DOHH2 (cell line): ENCODE data around the gene COL27A1.

ENCODE experiments used
- H3F3A ChIP-seq: fragments of 200-600 bp; sonication (generic), shearing (Covaris generic); 2 replicates; pipeline ENCODE4 v1.6.0; 2016; ENCODE audit warnings: antibody characterized with exemption, mild to moderate bottlenecking; ENCODE audit not compliant: control insufficient read depth, insufficient read depth
- H3K27ac ChIP-seq: fragments of 200-600 bp; sonication (generic); 2 replicates; pipeline ENCODE4 v1.5.1; 2014; ENCODE audit warnings: low read depth, mild to moderate bottlenecking, low read length, moderate library complexity
- H3K27me3 ChIP-seq: fragments of 200-600 bp; sonication (generic); 2 replicates; pipeline ENCODE4 v1.6.1; 2014; ENCODE audit warnings: mild to moderate bottlenecking, low read length, mixed read lengths; ENCODE audit not compliant: control insufficient read depth
- H3K36me3 ChIP-seq: fragments of 200-600 bp; sonication (generic); 2 replicates; pipeline ENCODE4 v1.6.1; 2014; ENCODE audit warnings: mild to moderate bottlenecking, low read length, moderate library complexity, mixed read lengths; ENCODE audit not compliant: control insufficient read depth
- H3K4me1 ChIP-seq: fragments of 200-600 bp; sonication (generic); 2 replicates; pipeline ENCODE4 v1.6.1; 2014; ENCODE audit warnings: mild to moderate bottlenecking, low read length, mixed read lengths; ENCODE audit not compliant: control insufficient read depth
- H3K4me2 ChIP-seq: fragments of 200-600 bp; sonication (generic); 2 replicates; pipeline ENCODE4 v1.6.0; 2014; ENCODE audit warnings: mild to moderate bottlenecking, low read length, moderate library complexity
- H3K4me3 ChIP-seq: fragments of 200-600 bp; sonication (generic); 2 replicates; pipeline ENCODE4 v1.5.1; 2014; ENCODE audit warnings: mild to moderate bottlenecking, low read length, mixed read lengths
- H3K79me2 ChIP-seq: fragments of 200-600 bp; sonication (generic); 2 replicates; pipeline ENCODE4 v1.6.1; 2014; ENCODE audit warnings: mild to moderate bottlenecking, low read length, mixed read lengths; ENCODE audit not compliant: control insufficient read depth
- H3K9me2 ChIP-seq: fragments of 200-600 bp; sonication (generic); replicated peaks from 2 replicates; pipeline ENCODE4 v1.6.1; 2014; ENCODE audit warnings: mild to moderate bottlenecking, low read length, mixed read lengths; ENCODE audit not compliant: control insufficient read depth
- H3K9me3 ChIP-seq: fragments of 200-600 bp; sonication (generic); 2 replicates; pipeline ENCODE4 v1.6.1; 2014; ENCODE audit warnings: antibody characterized with exemption, low read length, mixed read lengths; ENCODE audit not compliant: control insufficient read depth, insufficient read depth
- H4K20me1 ChIP-seq: fragments of 200-600 bp; sonication (generic); 2 replicates; pipeline ENCODE4 v1.6.0; 2014; ENCODE audit warnings: low read depth, mild to moderate bottlenecking, antibody characterized with exemption, low read length, moderate library complexity; ENCODE audit not compliant: control insufficient read depth, insufficient read depth
- CTCF ChIP-seq: fragments of 200-600 bp; sonication (generic); IDR thresholded peaks from one replicate; pipeline ENCODE4 v1.5.1; 2014; ENCODE audit warnings: antibody characterized with exemption, mild to moderate bottlenecking, low read depth, low read length; ENCODE audit not compliant: poor library complexity, severe bottlenecking
- EZH2phosphoT487 ChIP-seq: fragments of 200-600 bp; sonication (generic); IDR thresholded peaks from 2 replicates; pipeline ENCODE4 v1.6.1; 2017; ENCODE audit warnings: borderline replicate concordance, mild to moderate bottlenecking, antibody characterized with exemption, low read length, moderate library complexity, mixed read lengths

The COL27A1 gene

GRCh38 chr9:114230068-114230467 lies 74.7 kb downstream of the COL27A1 start:
- Histone ChIP-seq H3K79me2 (no peaks in the 10 kb centered on the region), H3K27ac (no peak overlapping the region), H3K4me3 (no peak overlapping the region), H3K4me1 (no peaks in the 10 kb centered on the region), H3F3A (no peaks in the 10 kb centered on the region), H3K36me3 (no peaks in the 10 kb centered on the region), H4K20me1 (no peaks in the 10 kb centered on the region; the same call in 1 of the 2 replicates), H3K9me2 (no peaks in the 10 kb centered on the region), H3K4me2 (no peak overlapping the region), H3K27me3 (no peaks in the 10 kb centered on the region), H3K9me3 (no peaks in the 10 kb centered on the region)
- TF ChIP-seq CTCF (no peak), EZH2phosphoT487 (no peak)

DNA sequence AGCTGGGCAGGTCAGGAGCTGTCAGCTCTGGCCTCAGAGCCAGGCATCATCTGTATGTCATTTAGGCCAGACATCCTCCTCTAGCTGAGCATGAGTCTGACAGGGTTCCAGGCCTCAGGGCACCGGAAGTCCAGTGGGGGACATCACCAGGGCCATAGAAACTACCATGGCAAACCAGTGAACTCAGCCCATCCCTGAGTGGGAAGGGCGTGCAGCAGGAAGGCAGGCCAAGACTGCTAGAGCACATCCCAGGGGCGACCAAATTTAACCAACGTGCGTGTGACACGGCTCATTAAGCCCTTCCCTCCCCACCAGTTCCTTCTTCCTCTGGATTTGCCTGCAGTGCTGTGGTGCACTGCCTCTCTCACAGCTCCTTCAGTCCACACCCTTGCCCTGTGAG lies 75.9 kb downstream of the COL27A1 start:
- H4K20me1 ChIP-seq, result no peaks in the 10 kb centered on the region; the same call in 1 of the 2 replicates
- TF ChIP-seq EZH2phosphoT487 (no peak), CTCF (no peak)
- H3K79me2 ChIP-seq, result no peaks in the 10 kb centered on the region
- H3F3A ChIP-seq, result no peaks in the 10 kb centered on the region
- no peak overlapping the region for H3K4me3 ChIP-seq
- no peaks in the 10 kb centered on the region for H3K36me3 ChIP-seq
- H3K4me2 ChIP-seq, result no peak overlapping the region
- no peaks in the 10 kb centered on the region for H3K9me3 ChIP-seq
- H3K4me1 ChIP-seq, result no peaks in the 10 kb centered on the region
- H3K27ac ChIP-seq, result no peak overlapping the region
- H3K9me2 ChIP-seq, result no peaks in the 10 kb centered on the region
- no peaks in the 10 kb centered on the region for H3K27me3 ChIP-seq

DNA sequence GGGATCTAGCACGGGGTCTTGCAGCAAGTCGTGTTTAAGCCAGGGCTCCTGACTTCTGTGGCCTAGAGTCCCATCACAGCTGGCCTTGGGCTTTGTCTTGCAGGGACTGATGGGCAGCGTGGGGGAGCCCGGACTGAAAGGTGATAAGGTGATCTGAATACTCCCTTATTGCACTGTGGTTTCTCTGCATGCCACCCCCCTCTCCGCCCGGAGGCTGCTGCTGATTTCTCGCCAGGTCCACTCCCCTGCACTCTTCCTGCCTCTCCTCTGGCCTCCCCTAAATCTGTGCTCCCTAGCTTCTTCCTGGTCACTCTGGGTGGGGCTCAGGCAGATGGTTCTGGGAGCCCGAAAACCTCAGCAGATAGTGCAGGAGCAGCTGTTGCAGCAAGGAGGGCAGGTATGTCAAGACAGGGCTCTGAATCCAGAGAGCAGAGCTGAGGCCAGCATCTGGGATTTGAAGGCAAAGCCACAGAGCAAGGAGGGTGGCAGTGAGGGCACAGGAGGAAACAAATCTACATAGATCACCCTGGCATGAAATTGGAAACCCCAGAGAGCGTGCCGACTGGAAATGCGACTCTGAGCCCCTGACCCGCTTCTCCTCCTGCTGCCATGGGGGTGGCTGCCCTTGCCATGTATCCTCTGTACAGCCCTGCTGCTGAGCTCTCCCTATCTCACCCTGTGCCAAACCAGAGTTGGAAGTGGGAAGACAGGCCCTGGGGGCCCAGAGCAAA lies 76.5 kb downstream of the COL27A1 start:
- Histone ChIP-seq H3K36me3 (no peaks in the 10 kb centered on the region), H3K9me3 (no peaks in the 10 kb centered on the region), H3K27me3 (no peaks in the 10 kb centered on the region), H3F3A (no peaks in the 10 kb centered on the region), H3K27ac (no peak overlapping the region), H3K4me3 (no peak overlapping the region), H3K79me2 (no peaks in the 10 kb centered on the region), H3K9me2 (no peaks in the 10 kb centered on the region), H3K4me1 (no peaks in the 10 kb centered on the region), H4K20me1 (no peaks in the 10 kb centered on the region; the same call in 1 of the 2 replicates), H3K4me2 (no peak overlapping the region)
- TF ChIP-seq CTCF, result no peak
- TF ChIP-seq EZH2phosphoT487, result no peak
